Activated CD8-positive, alpha-beta T cell treated with anti-CD3 and anti-CD28 coated beads for 36 hours (primary cell): Measurements from ENCODE around the gene RCAN3. TPM values are rescaled to one million over a fixed set of nuclear protein-coding genes. Genes with fewer than 3 reads are reported as not detected.
"Not testable (repeated sequence)": the region's sequence is repeated elsewhere in the genome, so short reads cannot be mapped to it uniquely, and the experiment has no call there.

ENCODE experiments used
- ATAC-seq: fragments of 200-7000 bp; cut with Tn5 transposase; one replicate; pipeline ENCODE4 v1.10.0; 2021; ENCODE audit warnings: mild to moderate bottlenecking, moderate library complexity
- CTCF ChIA-PET: fragments of 350-600 bp; sonication (Branson Sonifier 250); formaldehyde crosslinking; loops from one replicate; lab custom pipeline; 2021; ENCODE audit warnings: antibody characterized with exemption; lab: Charles Lee
- POLR2A ChIA-PET: fragments of 350-600 bp; sonication (Branson Sonifier 250); formaldehyde crosslinking; loops from one replicate; lab custom pipeline; 2021; ENCODE audit warnings: antibody characterized with exemption; lab: Charles Lee
- DNase-seq: peaks from one replicate; pipeline ENCODE4 v3.0.0-alpha.2; 2020
- H3K27ac Mint-ChIP-seq: one replicate; pipeline ENCODE4 v1.8.0; 2021; ENCODE audit warnings: mild to moderate bottlenecking, mixed read lengths
- H3K27me3 Mint-ChIP-seq: one replicate; pipeline ENCODE4 v1.8.0; 2021; ENCODE audit warnings: mixed read lengths
- H3K36me3 Mint-ChIP-seq: one replicate; pipeline ENCODE4 v1.8.0; 2021; ENCODE audit warnings: low read depth, mixed read lengths
- H3K4me1 Mint-ChIP-seq: one replicate; pipeline ENCODE4 v1.8.0; 2021; ENCODE audit warnings: low read depth, mixed read lengths
- H3K4me3 Mint-ChIP-seq: one replicate; pipeline ENCODE4 v1.8.0; 2021; ENCODE audit warnings: mild to moderate bottlenecking, moderate library complexity, mixed read lengths
- H3K9me3 Mint-ChIP-seq: one replicate; pipeline ENCODE4 v1.8.0; 2021; ENCODE audit warnings: mixed read lengths
- CTCF ChIP-seq: fragments of 200-600 bp; IDR thresholded peaks from one replicate; pipeline ENCODE4 v1.8.0; 2022; ENCODE audit warnings: antibody characterized with exemption, mild to moderate bottlenecking
- intact Hi-C: fragments of 100-400 bp; cut with micrococcal nuclease; formaldehyde crosslinking; loops from one replicate; pipeline ENCODE4 v1.10.0; 2022
- total RNA-seq, 2 experiments: library from RNA; stranded (reverse); gene quantifications; one replicate each; pipeline ENCODE4 v1.2.3, GENCODE V29; 2021

The RCAN3 gene
- total RNA-seq, 2 experiments from 2014 or later = 55.3 to 56.8 TPM

GRCh38 chr1:24525606-24526005, 23.0 kb downstream of the RCAN3 start:
- intact Hi-C loops = no loop called here
- no peaks in the 10 kb centered on the region for H3K27me3 Mint-ChIP-seq
- ChIA-PET POLR2A (interaction anchor here (1.0 to 3.5 kb wide), 7 partner anchors 9 to 37 kb away, joined by 3 to 16 read pairs (median 5); partner anchors contain the start of gene RCAN3), CTCF (interaction anchor here (0.9 to 9.4 kb wide), 12 partner anchors 8 to 326 kb away, joined by 4 to 110 read pairs (median 10); partner anchors contain the start of genes NIPAL3, RCAN3 and STPG1)
- H3K4me3 Mint-ChIP-seq = no peak overlapping the region
- H3K4me1 Mint-ChIP-seq = peaks cover 53% of the 10 kb centered on the region
- peaks cover 14% of the 10 kb centered on the region for H3K36me3 Mint-ChIP-seq
- no peak overlapping the region for H3K27ac Mint-ChIP-seq
- TF ChIP-seq CTCF = no peak
- DNase-seq (no peak), ATAC-seq (no peak)
- H3K9me3 Mint-ChIP-seq = no peaks in the 10 kb centered on the region

- intact Hi-C loops = no loop called here
Measured at GRCh38 chr1:24526045-24526444, 23.4 kb downstream of the RCAN3 start.

GRCh38 chr1:24526940-24527542, 24.4 kb downstream of the RCAN3 start:
- H3K9me3 Mint-ChIP-seq = no peaks in the 10 kb centered on the region
- CTCF ChIA-PET = interaction anchor here (0.6 to 9.4 kb wide), 24 partner anchors 10 to 328 kb away, joined by 3 to 110 read pairs (median 5); partner anchors contain the start of genes NIPAL3 and RCAN3
- peaks cover 57% of the 10 kb centered on the region for H3K4me1 Mint-ChIP-seq
- H3K27me3 Mint-ChIP-seq = no peaks in the 10 kb centered on the region
- no peak overlapping the region for H3K4me3 Mint-ChIP-seq
- DNase-seq = peak; percentile 70
- H3K36me3 Mint-ChIP-seq = peaks cover 23% of the 10 kb centered on the region
- POLR2A ChIA-PET = interaction anchor here (1.5 to 1.9 kb wide), 4 partner anchors 10 to 25 kb away, joined by 4 to 5 read pairs (median 5); partner anchors contain the start of gene RCAN3
- peak; percentile 82 for TF ChIP-seq CTCF
- peak; percentile 65 for ATAC-seq
- intact Hi-C loops = no loop called here
- H3K27ac Mint-ChIP-seq = peak overlapping the region; percentile 55

More at GRCh38 chr1:24526045-24526444, 23.4 kb downstream of the RCAN3 start:
- Mint-ChIP-seq H3K27ac (peak overlapping the region; percentile 71), H3K9me3 (no peaks in the 10 kb centered on the region), H3K36me3 (peaks cover 15% of the 10 kb centered on the region), H3K27me3 (no peaks in the 10 kb centered on the region), H3K4me1 (peaks cover 52% of the 10 kb centered on the region), H3K4me3 (no peak overlapping the region)
- ChIA-PET POLR2A (interaction anchor here (1.0 to 3.5 kb wide), 7 partner anchors 9 to 24 kb away, joined by 3 to 16 read pairs (median 5); partner anchors contain the start of gene RCAN3), CTCF (interaction anchor here (0.7 to 9.4 kb wide), 18 partner anchors 8 to 327 kb away, joined by 3 to 110 read pairs (median 8); partner anchors contain the start of genes NIPAL3 and RCAN3)
- no peak for DNase-seq
- ATAC-seq = no peak
- no peak for TF ChIP-seq CTCF

GRCh38 chr1:24528744-24529143, 26.1 kb downstream of the RCAN3 start:
- no peak overlapping the region for H3K4me3 Mint-ChIP-seq
- DNase-seq (no peak), ATAC-seq (no peak)
- intact Hi-C loops = no loop called here
- ChIA-PET CTCF (interaction anchor here (0.9 to 9.4 kb wide), 5 partner anchors 14 to 112 kb away, joined by 3 to 110 read pairs (median 66); partner anchors contain the start of genes NIPAL3 and RCAN3), POLR2A (interaction anchor here (0.9 to 1.7 kb wide), 2 partner anchors 27 to 55 kb away, joined by 3 to 5 read pairs; partner anchors contain the start of gene RCAN3)
- H3K27ac Mint-ChIP-seq = peak overlapping the region; percentile 67
- no peaks in the 10 kb centered on the region for H3K27me3 Mint-ChIP-seq
- peaks cover 57% of the 10 kb centered on the region for H3K4me1 Mint-ChIP-seq
- peaks cover 35% of the 10 kb centered on the region for H3K36me3 Mint-ChIP-seq
- H3K9me3 Mint-ChIP-seq = peaks cover 2% of the 10 kb centered on the region
- no peak for TF ChIP-seq CTCF

- intact Hi-C loops, H3K4me3 Mint-ChIP-seq, H3K27me3 Mint-ChIP-seq, H3K9me3 Mint-ChIP-seq, ATAC-seq, DNase-seq, POLR2A ChIA-PET: not testable (repeated sequence)
- CTCF ChIA-PET = interaction anchor here (0.7 to 9.4 kb wide), 6 partner anchors 15 to 135 kb away, joined by 3 to 110 read pairs (median 34); partner anchors contain the start of genes NIPAL3 and RCAN3
- Mint-ChIP-seq H3K36me3 (peaks cover 41% of the 10 kb centered on the region), H3K4me1 (peaks cover 60% of the 10 kb centered on the region), H3K27ac (peak overlapping the region; percentile 67)
Measured at GRCh38 chr1:24529292-24529691, 26.7 kb downstream of the RCAN3 start.
